ENCODE results near the gene ADARB2.

The ADARB2 gene

DNA sequence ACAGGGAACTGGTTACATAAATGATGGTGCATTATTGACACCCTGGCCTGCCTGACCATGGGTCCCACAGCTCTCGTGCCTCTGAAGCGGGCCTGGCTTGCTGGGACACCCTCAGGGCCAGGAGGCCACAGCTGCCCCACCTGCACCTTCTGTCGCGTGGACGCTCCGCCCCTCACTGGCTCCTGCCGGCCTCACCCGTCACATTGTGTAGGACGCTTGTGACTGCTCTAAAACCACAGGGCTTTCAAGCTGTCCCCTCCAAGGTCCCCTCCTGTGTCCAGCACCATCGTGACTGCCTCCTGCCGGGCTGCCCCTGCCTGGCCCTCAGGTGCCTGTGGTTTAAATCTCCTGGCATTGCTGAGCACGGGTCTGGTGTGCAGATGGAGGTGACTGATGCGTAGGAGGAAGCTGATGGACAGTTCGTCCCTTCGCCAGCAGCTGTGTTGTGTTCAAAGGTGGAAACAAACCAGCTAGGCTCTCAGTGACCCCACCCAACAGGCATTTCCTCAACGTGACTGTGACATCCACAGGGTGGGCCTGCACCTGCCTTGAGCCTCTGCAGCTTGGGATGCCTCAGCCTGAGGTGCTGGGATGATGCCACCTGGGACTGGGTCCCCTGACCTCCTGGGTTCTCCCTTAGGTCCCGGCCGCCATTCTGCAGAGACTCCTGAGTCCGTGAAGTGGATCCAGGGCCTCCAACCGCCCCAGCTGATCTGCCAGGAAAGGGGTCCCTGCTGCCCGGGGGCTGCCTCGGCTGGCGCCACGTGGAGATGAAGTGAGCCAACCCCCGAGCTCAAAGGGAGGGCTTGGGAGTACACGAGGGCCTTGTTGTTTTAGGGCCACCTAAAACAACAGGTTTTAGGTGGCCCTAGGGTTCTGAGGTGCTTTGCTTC lies 532.6 kb downstream of the ADARB2 start:
- DNase-seq (ENCODE audit: low spot score), result no peak

GRCh38 chr10:1203704-1204103 lies 533.6 kb downstream of the ADARB2 start:
- no peak for DNase-seq (ENCODE audit: low spot score)

DNA sequence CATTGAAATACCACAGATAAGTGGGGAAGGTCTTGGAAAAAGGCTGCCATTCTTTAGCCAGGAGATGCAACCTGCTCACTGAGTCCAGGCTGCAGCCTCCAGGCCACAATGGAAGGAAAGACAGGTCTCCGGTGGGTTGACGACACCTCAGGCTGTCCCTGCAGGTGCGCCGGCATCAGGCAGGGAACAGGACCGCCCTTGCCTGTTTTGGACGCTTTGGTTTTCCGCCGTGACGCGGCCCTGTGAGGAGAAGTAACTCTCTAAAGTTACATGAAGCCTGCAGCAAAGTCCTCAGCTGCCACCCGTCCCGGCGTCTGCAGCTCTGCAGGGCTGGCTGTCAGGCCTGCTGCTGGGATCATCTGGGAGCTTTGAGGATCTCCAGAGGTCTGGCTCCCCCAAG lies 534.1 kb downstream of the ADARB2 start:
- DNase-seq (ENCODE audit: low spot score), result no peak

DNA sequence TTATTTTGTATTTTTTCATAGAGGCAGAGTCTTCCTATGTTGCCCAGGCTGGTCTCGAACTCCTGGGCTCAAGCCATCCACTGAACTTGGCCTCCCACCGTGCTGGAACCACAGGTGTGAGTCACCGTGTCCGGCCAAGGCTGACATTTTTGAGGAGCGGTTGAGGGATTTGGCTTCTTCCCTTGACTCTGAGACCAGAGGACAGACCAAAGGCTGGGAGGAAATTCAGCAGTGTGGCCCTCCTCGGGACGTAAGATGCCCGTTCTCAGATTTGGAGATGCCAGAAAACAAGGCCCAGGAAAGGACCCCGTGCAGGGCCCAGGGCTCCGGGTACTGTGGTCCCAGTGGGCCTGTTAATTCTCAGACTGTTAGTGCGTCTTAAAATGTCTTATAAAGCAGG lies 535.0 kb downstream of the ADARB2 start:
- DNase-seq (ENCODE audit: low spot score), result no peak

DNA sequence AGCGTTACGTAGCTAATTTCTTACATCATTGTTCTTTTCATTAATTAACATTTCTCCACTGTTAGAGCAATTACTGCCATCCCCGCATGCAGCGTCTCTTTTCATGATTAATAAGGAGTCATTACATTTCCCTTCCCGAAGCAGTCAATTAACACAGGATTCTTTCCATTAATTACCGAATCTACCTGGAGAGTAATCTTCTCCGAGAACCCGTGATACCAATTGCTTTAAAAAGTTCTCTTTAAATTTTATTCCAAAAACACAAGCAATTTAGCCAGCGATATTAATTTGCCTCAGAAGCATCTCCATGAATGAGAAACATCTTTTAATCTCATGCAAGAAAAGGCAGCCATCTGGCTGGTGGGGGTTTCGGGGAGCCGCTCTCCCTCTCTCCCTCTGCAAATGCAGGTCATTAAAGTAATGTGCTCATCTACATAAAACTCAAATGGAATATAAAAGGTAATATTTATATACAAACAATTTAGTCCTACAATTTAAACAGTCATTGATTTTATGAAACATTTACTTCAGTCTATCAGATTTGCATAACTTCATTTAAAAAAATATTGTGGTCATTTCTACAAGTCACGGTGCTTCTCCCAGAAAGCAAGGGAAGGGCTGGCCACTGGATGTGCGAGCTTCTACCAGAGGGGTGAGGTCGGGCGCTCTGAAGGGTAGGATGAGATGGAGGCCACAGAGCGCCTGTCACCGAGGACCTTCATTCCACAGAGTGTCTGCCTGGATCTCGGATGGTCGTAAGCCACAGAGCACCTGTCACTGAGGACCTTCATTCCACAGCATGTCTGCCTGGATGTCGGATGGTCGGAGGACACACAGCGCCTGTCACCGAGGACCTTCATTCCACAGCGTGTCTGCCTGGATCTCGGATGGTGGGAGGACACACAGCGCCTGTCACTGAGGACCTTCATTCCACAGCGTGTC lies 536.2 kb downstream of the ADARB2 start:
- DNase-seq (ENCODE audit: low spot score), result no peak

DNA sequence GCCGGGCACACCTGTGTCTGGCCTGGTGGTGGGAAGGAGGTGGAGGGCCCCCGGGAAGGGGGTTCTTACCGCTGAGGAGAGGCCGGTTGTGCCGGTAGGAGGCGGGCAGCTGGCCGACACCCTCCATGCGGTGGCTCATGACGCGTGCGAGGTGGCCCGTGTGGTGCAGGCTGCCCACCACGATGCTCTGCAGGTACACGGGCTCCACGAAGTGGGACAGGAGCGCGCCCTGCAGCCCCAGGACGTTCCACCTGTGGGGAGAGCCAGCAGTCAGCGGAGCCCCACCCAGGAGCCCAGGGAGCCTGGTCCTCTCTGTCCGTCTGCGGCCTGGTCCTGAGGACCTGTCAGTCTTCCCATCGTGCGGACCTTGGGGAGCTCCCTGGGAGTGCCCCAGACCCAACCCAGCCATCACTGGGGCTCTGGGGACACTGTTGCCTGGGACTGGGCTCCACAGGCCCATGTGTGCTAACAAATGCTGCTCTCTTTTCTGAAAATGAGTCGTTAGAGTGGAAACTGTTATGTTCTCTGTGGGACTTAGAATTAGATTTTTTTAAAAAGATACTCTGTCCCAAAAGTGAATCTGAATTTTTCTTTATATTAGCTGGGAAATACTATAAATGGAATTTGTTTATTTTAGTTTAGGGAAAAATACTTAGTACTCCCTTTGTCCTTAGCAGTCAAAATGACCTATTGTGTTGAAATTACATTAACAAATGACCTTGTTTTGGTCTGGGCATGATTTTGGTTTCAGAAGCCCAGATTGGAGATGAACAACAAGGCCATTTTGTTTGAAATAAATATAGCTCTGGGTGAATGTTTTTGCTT lies 537.2 kb downstream of the ADARB2 start:
- DNase-seq (ENCODE audit: low spot score), result no peak

- no peak for DNase-seq (ENCODE audit: low spot score)
Observed at GRCh38 chr10:1199345-1199673, 538.0 kb downstream of the ADARB2 start.

DNA sequence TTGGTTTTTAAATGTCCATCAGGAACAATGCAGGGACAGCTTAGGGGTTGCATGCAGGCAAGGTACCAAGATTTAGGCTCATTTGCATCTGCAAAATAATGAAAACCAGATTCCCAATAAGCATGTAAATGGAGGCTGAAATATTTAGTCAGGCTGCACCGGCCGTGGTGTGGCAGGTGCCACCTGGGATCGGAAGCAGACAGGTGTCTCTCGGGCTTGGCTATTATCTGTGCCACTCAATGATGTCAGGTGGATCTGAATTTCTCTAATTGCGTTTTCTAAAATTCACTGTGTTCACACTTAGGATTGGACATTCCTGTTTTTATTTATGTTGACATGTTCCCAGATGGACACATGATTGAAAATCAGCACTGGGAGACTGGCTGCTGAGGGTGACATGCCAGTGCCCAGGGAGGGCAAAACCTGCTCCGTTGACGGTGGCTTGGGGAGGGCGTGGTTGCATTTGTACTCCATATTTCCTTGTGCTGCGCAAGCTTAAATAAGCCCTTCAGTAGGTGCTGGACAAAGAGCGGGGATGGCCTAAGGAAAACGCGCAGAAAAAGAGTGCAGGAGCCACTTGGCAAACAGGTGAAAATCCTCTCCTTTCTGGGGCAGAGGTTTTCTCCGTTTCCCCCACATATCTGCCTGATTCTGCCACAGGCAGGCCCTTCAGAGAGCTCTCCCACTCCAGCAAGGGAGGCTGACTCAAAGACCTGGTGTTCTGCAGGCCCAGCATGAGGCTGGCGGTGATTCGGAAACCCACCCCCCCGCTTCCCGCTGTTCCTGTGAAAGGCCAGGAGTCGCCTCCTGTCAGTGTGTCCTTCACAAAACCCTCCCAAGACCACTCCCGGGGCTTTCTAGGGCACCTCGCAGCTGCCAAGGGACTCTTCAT lies 538.6 kb downstream of the ADARB2 start:
- no peak for DNase-seq (ENCODE audit: low spot score)

GRCh38 chr10:1197384-1197783 lies 539.9 kb downstream of the ADARB2 start:
- no peak for DNase-seq (ENCODE audit: low spot score)

- no peak for DNase-seq (ENCODE audit: low spot score)
Observed at GRCh38 chr10:1196656-1197055, 540.7 kb downstream of the ADARB2 start.

DNA sequence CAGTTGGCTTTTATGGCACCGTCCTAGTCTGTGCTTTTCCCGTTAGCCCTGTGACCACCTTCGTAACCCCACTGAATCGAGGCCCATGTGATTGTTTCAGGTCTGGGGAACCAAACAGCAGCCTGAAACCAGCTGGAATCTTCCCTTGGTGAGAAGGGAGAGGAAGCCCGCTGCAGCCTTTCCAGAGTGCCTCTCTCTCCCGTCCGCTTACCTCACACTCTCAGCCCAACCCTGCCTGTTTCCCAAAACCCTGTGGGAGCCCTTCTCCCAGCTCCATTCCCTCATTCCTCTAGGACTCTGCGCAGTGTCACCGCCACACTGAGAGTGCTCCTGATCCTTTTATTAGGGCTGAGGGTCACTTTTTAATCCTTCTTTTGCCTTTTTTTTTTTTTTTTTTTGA lies 541.5 kb downstream of the ADARB2 start:
- DNase-seq (ENCODE audit: low spot score), result no peak

DNA sequence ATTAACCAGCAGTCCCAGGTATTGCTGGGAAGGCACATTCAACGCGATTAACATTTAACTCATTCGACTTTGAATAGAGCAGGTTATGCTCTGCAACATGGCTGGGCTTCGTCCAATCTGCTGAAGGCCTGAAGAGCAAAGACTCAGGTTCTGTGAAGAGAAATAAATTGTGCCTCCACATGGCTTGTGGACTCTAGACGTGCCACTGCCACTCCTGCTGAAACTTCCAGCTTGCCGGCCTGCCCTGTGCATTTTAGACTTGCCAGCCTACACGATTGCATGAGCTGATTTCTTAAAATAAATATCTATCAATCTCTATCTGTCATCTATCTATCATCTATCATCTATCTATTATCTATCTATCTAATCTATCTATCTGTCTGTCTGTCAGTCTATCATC lies 543.2 kb downstream of the ADARB2 start:
- no peak for DNase-seq (ENCODE audit: low spot score)

GRCh38 chr10:1193561-1193960 lies 543.8 kb downstream of the ADARB2 start:
- DNase-seq (ENCODE audit: low spot score), result no peak

GRCh38 chr10:1191752-1192151 lies 545.6 kb downstream of the ADARB2 start:
- no peak for DNase-seq (ENCODE audit: low spot score)

- DNase-seq (ENCODE audit: low spot score), result no peak
Observed at GRCh38 chr10:1190791-1191490, 546.4 kb downstream of the ADARB2 start.

DNA sequence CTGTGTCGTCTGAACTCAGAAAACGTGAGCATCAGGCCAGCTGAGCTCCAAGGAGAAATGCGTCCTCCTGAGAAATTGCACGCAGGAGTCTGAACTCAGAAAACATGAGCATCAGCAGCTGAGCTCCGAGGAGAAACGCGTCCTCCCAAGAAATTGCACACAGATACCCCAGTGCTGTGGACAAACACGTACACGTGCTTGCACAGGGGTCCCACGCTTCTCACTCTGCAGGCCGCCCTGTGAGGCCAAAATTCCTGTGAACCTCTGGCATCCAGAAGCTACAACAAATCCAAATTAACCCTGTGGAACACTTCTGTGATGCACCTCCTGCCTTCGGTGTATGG lies 547.3 kb downstream of the ADARB2 start:
- DNase-seq (ENCODE audit: low spot score), result no peak

GRCh38 chr10:1189166-1190051 lies 547.9 kb downstream of the ADARB2 start:
- DNase-seq (ENCODE audit: low spot score), result no peak

- no peak for DNase-seq (ENCODE audit: low spot score)
Observed at GRCh38 chr10:1188558-1189135, 548.7 kb downstream of the ADARB2 start.

DNA sequence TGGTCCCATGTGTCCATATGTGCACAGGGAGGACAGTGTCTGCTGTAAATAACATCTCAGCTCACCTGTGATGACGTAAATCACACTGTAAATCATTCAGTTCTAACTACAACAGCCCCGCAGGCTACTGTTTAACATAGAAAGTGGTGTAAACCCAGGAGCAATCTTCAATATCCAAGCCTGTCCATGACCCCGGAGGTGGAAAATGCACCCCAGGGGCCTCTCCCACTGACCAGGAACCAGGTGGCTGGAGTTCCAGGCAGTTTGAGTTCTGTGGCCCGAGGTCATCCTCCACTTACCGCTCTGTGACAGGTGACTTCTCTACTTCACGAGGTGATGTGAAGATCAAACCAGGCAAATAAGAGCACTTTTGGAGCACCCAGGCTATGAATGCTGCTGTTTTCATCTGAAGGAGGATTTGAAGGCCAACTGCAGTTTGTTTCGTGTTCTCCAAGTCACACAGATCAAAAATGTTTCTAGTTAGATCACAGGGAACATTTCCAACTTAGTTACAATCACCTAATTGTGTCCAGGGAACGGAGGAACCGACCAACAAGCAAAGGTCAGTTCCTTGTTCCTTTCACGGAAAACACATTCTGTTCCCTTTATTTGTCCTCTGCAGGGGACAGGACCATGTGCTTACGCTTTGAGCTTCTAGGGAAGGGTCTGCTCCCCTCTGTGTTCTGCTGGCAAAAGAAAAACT lies 549.3 kb downstream of the ADARB2 start:
- DNase-seq (ENCODE audit: low spot score), result no peak

Data from CD4-positive, alpha-beta T cell treated with Interleukin-15 for 4 hours (primary cell).